NCI-H2227 treated with DMSO at 0.1 percent for 48 hours (cell line): ENCODE results near the gene FOLR2.
"Not testable (repeated sequence)": the region's sequence is repeated elsewhere in the genome, so short reads cannot be mapped to it uniquely, and the experiment has no call there.

Source experiments
- DNase-seq: peaks from one replicate; lab custom pipeline; 2025; lab: John Stamatoyannopoulos, UW

Gene FOLR2

GRCh38 chr11:72206794-72207193, 9.8 kb upstream of the FOLR2 start:
- not testable (repeated sequence) for DNase-seq

GRCh38 chr11:72208281-72208680, 8.3 kb upstream of the FOLR2 start:
- DNase-seq, result no peak

- no peak for DNase-seq
Observed at GRCh38 chr11:72209101-72209500, 7.5 kb upstream of the FOLR2 start.

GRCh38 chr11:72217841-72218240, 1.2 kb downstream of the FOLR2 start:
- DNase-seq, result no peak

- no peak for DNase-seq
Observed at GRCh38 chr11:72218251-72218745, 1.7 kb downstream of the FOLR2 start.

- no peak for DNase-seq
Observed at GRCh38 chr11:72220696-72221363, 4.2 kb downstream of the FOLR2 start.

GRCh38 chr11:72221386-72222075, 4.9 kb downstream of the FOLR2 start:
- DNase-seq, result no peak

- no peak for DNase-seq
Observed at GRCh38 chr11:72222106-72222891, 5.7 kb downstream of the FOLR2 start.

GRCh38 chr11:72222907-72223614, 6.5 kb downstream of the FOLR2 start:
- peak; percentile 90 for DNase-seq

- DNase-seq, result peak; percentile 16
Observed at GRCh38 chr11:72223615-72224563, 7.3 kb downstream of the FOLR2 start.

- no peak for DNase-seq
Observed at GRCh38 chr11:72224564-72225410, 8.2 kb downstream of the FOLR2 start, which contains the start of gene INPPL1. INPPL1 (plus strand) TSS chr11:72224767; CDS start chr11:72224985, 218 bp downstream.

GRCh38 chr11:72225411-72225951, 8.9 kb downstream of the FOLR2 start:
- DNase-seq, result no peak

GRCh38 chr11:72226701-72227100, 10.1 kb downstream of the FOLR2 start:
- DNase-seq, result no peak

GRCh38 chr11:72227316-72228228, 11.0 kb downstream of the FOLR2 start:
- no peak for DNase-seq

GRCh38 chr11:72228229-72228843, 11.7 kb downstream of the FOLR2 start:
- no peak for DNase-seq

- no peak for DNase-seq
Observed at GRCh38 chr11:72228844-72229231, 12.2 kb downstream of the FOLR2 start.

- no peak for DNase-seq
Observed at GRCh38 chr11:72229336-72229924, 12.8 kb downstream of the FOLR2 start.
